ENCODE data around the gene MPHOSPH9. TPM values are rescaled to one million over a fixed set of nuclear protein-coding genes. Genes with fewer than 3 reads are reported as not detected.

Gene MPHOSPH9
- total RNA-seq, 1 donor from 2014 or later = 30.4 TPM

DNA sequence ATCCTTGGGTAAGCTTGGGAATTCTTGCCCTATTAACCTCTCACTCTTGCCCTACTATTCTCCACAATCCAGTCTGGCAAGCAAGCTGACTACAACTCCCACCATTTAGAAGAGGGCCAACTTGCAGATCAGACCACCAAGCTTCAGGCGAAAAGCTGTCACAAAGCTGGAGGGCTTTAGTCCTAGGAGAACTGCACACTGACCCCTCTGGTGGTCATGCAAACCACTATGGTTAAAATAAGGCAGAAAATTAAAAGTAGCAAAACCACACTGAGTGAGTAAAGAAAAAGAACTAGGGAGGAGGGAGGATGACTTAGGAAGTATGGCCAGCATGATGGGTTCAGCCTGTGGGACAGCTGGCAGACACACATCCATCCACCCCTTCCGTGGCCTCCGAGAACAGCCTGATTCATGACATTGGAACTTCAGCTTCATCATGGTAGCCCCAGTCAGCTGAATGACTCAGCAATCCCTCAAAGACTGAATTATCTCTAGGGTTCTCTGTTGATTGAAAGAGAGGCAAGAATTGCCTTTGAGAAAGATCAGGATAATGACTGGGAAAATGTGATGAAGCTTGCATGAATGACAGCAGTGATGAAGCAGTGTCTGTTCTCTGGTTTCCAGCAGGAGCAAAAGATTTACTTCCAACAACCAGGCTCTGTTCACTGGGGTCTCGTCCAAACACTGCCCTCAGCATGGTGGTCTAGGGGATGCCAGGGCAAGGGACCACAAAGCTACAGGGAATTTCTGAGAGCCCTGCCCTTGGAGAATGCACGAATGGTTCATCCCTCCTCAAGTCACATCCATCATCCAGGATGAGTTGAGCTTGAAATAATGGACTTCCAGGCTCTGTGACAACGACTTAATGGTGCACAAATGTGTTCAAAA lies 106.4 kb downstream of the MPHOSPH9 start:
- no peak for DNase-seq (ENCODE audit: low spot score)

DNA sequence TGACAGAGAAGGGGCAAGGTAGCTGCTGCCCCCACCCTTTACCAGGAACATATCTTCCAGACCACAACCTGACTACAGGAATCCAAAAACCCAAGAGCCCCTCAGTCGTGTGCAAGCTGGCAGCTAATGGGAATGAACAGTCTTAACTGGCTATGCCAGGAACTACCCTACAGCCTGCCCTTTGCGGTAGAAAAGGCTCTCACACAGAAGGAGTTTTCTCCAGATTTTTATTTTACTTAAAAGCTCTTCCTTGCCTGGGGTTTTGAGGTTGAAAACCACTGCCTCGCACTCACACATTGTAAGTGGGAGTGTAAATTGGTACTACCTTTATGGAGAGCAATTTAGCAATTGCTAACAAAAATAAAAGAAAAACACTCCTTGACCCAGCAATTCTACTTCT lies 110.3 kb downstream of the MPHOSPH9 start:
- DNase-seq (ENCODE audit: low spot score) = no peak

DNA sequence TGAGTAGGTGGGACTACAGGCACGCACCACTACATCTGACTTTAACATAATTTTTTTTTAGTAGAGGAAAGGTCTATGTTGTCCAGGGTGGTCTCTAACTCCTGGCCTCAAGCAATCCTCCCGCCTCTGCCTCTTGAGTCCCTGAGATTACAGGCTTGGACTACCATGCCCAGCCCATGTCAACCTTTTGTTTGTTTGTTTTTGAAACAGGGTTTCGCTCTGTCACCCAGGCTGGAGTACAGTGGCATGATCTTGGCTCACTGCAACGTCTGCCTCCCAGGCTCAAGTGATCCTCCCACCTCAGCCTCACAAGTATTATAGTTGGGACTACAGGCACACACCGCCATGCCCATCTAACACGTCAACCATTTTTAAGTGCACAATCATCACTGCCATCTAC lies 111.3 kb downstream of the MPHOSPH9 start:
- no peak for DNase-seq (ENCODE audit: low spot score)

DNA sequence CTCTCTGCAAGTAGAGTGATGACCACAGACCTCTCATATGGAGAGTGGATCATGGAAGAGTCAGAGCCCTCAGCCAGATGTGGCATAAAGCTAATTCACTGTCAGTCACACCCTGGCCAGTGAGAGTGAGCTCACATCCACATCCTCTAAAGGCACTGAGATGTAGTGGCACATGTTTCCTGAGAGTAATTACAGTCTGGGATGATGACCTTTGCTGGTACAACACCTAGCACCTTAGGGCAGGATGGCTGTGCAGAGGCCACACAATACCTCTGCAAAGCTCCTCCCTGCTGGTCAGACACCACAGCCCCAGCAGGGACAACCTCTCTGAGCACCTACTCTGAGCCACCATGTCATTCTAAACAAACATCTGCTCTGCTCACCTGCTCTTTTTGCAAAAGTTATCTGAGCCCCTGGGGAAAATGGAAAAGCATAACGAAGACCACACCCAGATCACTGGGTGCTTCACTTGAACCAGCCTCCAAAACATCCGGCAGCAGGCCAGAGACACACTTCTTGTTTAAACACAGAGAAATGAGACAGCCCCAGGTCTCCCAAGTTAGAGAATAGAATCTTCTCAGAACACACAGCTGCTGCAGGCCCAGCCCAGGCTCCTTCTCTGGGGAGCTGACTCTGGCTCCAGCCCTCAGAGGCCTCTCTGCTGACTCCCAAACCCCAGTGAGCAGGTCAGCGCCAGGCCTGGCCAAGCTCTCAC lies 112.3 kb downstream of the MPHOSPH9 start:
- no peak for DNase-seq (ENCODE audit: low spot score)

DNA sequence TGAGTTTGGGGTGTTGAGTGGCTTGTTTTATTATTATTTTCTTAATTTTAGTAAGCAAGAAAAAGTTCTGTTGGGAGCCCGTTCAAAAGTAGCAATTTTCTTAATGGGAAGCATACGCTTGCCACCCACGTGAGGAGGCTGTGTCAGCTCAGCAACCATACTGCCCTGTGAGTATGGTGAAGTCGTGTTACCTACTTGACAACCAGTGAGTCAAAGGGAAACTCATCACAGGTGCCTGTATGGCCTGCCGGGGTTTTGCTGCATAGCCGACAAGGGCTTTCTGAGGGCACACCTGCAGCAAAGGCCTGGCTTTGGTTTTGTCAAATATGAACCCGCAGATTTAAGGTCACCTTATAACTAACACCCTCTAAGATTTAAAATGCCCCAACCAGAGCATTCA lies 113.1 kb downstream of the MPHOSPH9 start:
- DNase-seq (ENCODE audit: low spot score) = no peak

DNA sequence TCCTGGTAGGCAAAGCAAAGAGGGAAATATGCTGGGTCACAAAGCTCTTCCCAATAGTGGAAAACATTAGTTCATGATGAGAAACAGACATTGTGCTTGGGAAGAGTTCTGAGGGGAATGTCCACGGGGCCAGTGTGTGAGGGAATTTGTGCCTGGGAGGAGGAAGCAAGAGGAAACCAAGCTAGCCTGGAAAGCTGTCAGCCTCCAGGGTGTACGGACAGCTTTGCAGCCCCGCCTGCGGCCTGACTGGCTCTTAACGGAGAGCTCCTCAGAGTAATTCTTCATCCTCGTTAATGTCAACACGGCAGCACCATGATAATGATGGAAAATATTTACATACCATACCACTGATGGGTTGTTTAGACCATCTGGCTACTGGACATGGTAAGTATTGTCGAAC lies 114.4 kb downstream of the MPHOSPH9 start:
- no peak for DNase-seq (ENCODE audit: low spot score)

DNA sequence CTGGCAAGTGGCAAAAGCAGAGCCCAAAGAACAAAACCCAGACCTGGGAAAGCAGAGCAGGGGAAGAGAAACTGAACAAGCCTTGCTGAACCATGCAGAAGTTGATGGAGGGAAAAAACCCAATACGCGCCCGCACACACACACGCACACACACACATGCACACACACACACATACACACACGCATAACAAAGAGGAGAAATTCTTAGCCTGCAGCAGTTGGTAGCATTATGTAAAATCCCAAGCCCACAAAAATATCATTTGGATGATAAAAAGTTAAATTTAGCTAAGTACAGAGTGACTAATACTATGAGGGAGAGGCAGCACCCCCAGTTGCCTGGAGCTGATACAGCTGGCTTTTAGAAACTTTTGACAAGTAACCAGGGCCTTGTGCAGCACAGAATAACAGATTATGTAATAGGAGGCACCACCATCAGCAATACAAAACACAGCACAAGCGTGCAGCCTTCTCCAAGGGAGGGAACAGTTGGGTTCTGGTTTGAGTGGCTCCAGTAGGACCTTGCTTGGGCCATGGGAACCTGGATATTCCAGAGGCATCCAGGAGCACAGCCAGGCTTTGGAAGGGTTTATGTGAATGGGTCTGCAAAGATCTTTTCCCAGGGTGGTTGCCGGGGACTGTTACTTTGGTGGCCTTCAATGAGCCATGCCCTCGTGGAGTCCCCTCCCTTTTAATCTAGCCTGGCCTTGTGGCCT lies 117.4 kb downstream of the MPHOSPH9 start:
- peak; percentile 66 for DNase-seq (ENCODE audit: low spot score)

DNA sequence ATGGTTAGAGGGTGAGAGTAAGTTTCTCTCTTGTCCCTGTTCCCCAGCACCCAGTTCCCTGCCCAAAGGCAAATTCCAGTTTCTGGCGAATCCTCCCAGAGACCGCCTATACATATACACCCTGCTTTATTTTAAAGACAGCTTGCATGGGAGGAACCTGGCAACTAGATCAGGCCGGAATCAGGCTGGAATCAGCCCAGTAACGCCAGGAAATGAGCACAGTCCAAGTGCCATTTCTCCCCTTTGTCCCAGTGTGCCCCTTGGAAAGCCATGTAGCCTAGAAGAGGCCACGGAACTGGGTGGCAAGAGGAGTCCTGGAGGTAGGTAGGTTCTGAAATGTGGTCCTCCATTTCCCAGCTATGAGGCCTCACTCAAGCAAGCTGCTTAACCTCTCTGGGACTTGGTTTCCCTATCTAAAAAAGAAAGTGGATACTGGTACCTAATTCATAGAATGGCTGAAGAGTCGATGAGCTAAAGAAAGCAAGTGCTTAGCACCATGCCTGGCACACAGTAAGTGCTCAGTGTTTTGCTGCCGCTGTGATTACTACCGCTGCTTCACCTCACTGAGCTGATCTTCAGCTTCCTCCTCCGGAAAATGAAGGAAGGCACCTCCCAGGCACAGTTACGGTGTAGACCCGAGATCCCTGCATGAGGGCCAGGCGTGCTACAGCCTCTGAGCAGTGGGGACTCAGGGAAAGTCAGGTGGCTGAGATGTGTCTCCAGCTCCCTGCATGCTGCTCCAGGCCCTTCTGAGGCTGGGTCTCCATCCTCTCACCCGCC lies 118.4 kb downstream of the MPHOSPH9 start:
- DNase-seq (ENCODE audit: low spot score) = no peak

DNA sequence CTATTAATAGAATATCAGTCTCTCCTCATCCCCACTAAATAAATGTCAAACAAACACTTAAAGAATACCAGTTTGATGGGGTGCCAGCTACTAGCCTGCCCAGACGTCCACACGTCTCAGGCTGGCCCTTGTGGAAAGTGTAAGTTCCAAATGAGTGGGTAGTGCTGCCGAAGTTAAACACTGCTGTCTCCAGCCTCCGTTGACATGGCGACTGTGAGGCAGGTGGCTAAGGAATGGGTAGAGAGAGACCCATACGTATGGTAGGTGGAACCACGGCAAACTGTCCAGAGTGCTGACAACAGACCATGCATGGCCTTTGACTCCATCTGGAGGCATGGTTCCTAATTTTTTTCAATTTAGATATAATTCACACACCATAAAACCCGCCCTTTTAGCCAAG lies 119.9 kb downstream of the MPHOSPH9 start:
- DNase-seq (ENCODE audit: low spot score) = no peak

DNA sequence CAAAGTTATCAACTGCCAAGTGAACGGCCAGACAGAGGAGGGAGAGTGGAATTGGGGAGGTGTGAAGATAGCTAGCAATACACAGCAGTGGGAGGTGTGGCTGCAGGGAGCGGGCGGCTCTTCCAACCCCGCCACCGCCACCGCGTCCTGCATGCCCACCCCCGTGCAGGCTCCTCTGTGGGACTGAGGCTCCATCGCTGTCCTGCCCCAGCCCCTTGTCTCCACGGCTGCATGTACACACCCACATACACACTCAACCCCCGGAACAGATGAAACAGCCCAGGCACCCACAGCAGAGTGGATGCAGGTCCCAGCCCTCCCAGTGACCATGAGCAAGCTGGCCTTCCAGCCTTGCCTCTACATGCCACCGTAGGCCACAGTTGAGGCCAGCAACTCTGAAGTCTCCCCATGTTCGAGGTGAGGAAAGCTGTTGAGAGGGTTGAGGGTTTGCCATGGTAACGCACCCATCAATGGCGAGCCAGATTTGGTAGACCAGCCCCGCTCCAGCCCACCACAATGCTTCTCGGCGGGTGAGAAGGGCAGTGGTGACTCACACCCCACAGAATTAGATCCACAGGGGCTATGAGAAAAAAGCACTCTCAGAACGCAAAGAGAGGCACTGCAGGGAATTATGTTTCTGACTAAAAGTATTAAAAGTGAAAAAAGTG lies 121.3 kb downstream of the MPHOSPH9 start:
- DNase-seq (ENCODE audit: low spot score) = no peak

DNA sequence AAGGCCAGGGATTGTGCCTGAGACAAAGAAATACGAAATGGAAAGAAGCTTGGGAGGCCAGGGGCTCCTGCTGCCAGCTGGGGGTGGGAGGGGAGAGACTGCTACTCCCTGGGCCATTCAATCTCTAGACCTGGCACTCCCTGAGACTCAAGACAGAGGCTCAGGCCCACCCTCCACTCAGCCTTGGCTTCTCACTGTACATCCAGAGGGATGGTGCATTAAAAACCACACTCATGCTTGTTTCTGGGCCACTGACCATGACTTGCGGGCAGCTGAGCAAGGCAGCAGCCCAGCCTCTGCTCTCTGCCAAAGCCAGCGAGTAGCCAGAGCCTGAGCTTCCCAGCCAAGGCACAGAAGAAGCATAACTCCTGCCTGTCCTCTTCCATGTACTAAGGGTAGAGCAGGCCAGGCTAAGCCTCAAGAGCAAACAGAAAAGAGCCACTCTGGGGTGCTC lies 123.6 kb downstream of the MPHOSPH9 start:
- DNase-seq (ENCODE audit: low spot score) = no peak

DNA sequence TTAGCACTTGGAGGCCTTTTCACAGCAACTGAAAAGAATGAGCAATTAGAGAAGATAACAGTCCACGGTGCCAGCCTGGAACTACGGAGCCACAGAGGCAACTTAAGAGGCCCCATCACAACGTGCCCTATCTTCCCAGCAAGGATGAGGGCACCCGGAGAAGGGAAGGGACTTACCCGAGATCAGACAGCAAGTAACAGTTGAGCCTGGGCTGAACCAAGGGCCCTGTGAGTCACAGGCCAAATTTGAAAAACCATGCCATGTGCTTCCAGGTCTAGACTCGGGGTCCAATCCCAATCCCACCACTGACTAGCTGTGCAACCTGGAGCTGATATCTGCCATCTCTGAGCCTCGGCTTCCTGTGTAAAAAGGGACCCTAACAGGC lies 124.3 kb downstream of the MPHOSPH9 start:
- DNase-seq (ENCODE audit: low spot score) = no peak

DNA sequence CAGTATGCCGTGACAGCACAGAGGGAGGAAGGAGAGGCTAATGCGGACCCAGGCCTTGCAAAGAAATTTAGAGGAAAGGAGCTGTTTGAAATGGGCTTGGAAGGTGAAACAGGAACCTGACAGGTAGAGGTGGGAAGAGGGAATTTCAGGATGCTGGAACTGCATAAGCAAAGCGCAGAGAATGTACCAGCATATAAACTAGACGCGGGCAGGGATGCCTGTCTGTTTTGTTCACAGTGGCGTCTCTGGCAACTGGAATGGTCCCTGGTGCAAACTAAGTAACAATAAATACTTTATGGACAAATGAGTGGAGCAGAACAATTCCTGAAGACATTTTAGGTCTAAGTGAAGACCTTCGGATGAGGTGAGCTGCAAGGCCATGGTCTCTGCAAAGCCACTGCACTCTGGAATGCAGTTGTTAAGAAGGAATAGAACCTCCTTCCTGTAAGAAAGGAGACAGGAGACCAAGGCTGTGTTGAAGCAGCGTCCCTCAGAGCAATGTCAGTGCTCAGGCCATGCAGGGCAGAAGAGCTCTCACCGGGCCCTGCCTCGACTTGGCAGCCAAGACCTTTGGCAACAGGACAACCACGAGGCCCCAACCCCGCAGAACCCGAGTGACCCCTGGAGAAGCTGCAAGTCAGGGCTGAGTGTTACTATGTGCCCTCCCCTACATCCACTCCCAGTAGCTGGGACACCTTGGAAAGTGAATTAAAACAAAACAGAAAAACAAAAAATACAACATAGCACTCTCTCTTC lies 124.8 kb downstream of the MPHOSPH9 start:
- no peak for DNase-seq (ENCODE audit: low spot score)

DNA sequence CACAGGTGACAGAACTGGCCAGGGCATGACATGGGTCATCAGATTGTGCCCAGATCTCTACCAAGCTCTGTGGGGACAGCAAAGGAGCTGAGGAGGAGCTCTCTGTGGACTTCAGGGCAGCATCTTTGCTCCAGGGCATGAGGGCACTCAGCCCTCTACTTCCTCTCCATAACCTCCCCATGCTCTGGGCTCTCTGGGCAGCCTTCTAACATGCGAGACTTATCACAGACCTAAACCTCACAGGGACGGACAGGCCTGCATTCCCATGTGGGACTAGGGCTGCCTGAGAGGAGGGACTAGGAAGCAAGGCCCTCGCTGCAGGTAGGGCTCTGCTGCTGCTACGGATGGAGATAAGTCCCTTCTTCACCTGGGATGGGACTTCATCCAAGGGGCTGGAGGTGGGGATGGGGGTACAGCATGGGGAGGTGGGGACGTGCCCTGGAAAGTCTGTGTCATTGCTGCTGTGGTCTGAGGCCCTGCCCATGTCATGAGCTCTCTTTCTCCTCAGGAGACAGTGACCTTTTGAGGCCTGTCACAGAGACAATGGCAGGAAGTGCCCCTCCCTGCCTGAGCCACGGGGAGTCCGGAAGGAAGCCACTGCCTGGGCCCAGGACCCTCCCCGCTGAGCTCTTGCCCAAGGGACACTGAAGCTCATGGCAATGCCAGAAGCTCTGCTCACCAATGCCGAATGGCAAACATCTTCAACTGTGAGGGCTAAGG lies 126.1 kb downstream of the MPHOSPH9 start:
- no peak for DNase-seq (ENCODE audit: low spot score)

DNA sequence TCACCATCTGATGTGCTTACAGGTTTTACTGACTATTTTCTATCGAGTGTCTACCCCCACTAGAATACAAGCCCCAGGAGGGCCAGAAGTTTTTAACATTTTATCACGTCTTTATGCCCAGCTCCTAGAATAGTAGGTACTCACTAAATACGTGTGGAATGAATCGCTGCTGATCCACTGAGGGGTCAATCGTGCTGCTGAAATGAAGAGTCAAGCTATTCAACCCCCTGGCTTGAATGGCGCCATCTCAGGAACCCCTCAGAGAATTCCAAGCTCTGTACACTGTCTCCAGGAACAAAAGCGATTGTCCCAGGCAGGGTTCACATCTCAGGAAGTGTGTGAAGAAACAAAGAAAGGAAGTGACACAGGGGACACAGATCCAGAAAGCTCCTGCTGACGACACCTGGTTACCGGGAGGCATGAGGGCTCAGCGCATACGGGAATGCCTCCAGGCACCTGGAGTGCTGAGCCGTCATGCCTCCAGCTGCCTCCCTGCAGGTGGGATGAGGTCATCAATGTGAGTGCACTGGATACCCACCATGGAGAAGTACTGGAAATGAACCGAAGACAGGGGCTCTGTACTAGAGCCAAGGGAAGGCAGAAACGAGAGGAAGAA lies 127.6 kb downstream of the MPHOSPH9 start:
- DNase-seq (ENCODE audit: low spot score) = no peak

DNA sequence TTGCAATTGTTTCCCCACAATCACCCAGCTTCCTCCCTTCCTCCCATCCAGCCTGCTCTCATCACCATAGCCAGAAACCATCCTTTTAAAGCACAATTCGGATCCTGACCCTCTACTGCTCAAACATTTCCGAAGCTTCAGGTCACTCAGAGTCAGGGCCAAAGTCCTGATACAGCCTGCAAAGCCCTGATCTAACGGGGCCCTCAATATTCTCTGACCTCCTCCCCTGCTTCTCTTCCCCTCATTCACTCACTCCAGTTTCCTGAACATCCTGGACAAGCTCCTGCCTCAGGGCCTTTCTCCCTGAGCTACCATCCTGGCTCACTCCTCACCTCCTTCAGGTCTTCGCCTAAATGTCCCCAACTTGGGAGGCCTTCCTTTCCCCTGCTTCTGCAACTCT lies 128.1 kb downstream of the MPHOSPH9 start:
- no peak for DNase-seq (ENCODE audit: low spot score)

Data from ureter (tissue), 1 donor.